Testis (tissue), 2 donors: ENCODE data around the gene SLC23A2.

Experiments
- CTCF ChIP-seq, 3 experiments: fragments of 450-650 bp in 2 of 3; fragments of 200-600 bp in 1 of 3; sonication (generic) in 1 of 3; IDR thresholded peaks; one replicate each; pipeline ENCODE4 v1.5.1; 2016 to 2019; ENCODE audit warnings: antibody characterized with exemption in 3 of 3, mild to moderate bottlenecking in 2 of 3, moderate library complexity in 1 of 3
- POLR2A ChIP-seq: fragments of 450-650 bp; IDR thresholded peaks from one replicate; pipeline ENCODE4 v1.6.1; 2017; ENCODE audit warnings: antibody characterized with exemption, mild to moderate bottlenecking, moderate library complexity

DNA sequence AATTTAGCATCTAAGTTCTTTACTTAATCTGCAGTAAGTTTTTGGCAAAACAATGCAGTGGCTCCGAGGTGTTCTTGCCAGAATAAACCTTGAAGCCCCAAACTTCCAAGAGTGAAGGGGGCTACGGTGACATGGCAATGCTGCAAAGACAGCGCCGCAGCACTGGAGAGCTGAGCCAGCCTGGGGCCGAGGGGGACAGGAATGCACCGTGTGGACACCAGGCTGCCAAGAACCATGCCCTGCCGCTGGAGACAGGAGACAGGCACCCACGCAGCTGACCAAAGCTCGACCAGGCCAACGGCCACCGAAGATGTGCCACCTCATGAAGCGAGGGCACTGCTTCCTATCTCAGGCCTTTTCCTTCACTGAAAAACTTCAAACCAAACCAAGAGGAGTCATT, 146.2 kb downstream of the SLC23A2 start:
- no peak for TF ChIP-seq CTCF (IDR thresholded peaks at IDR 0.05)
- TF ChIP-seq POLR2A, result no peak
